ENCODE results near the gene GMPS.

The GMPS gene

GRCh38 chr3:155978324-155978723 lies 107.9 kb downstream of the GMPS start:
- Mint-ChIP-seq H3K4me3 (no peak overlapping the region), H3K4me1 (peaks cover 3% of the 10 kb centered on the region), H3K36me3 (ENCODE audit: low read depth) (no peaks in the 10 kb centered on the region), H3K27me3 (ENCODE audit: low read depth, poor library complexity) (peaks cover 10% of the 10 kb centered on the region), H3K27ac (no peak overlapping the region), H3K9me3 (peaks cover 3% of the 10 kb centered on the region)
- TF ChIP-seq, protein P1, sequence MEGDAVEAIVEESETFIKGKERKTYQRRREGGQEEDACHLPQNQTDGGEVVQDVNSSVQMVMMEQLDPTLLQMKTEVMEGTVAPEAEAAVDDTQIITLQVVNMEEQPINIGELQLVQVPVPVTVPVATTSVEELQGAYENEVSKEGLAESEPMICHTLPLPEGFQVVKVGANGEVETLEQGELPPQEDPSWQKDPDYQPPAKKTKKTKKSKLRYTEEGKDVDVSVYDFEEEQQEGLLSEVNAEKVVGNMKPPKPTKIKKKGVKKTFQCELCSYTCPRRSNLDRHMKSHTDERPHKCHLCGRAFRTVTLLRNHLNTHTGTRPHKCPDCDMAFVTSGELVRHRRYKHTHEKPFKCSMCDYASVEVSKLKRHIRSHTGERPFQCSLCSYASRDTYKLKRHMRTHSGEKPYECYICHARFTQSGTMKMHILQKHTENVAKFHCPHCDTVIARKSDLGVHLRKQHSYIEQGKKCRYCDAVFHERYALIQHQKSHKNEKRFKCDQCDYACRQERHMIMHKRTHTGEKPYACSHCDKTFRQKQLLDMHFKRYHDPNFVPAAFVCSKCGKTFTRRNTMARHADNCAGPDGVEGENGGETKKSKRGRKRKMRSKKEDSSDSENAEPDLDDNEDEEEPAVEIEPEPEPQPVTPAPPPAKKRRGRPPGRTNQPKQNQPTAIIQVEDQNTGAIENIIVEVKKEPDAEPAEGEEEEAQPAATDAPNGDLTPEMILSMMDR (IDR thresholded peaks at IDR 0.05) = peak; percentile 17
- DNase-seq = no peak

- no peak for DNase-seq
- TF ChIP-seq, protein P1 (IDR thresholded peaks at IDR 0.05) = no peak
- Mint-ChIP-seq H3K9me3 (peaks cover 6% of the 10 kb centered on the region), H3K36me3 (ENCODE audit: low read depth) (no peaks in the 10 kb centered on the region), H3K27me3 (ENCODE audit: low read depth, poor library complexity) (peaks cover 3% of the 10 kb centered on the region), H3K27ac (no peak overlapping the region), H3K4me3 (no peak overlapping the region), H3K4me1 (no peaks in the 10 kb centered on the region)
These were observed 109.3 kb downstream of the GMPS start for GRCh38 chr3:155979746-155980145.

- Mint-ChIP-seq H3K36me3 (ENCODE audit: low read depth) (no peaks in the 10 kb centered on the region), H3K9me3 (peaks cover 3% of the 10 kb centered on the region), H3K27ac (no peak overlapping the region), H3K4me3 (no peak overlapping the region), H3K4me1 (no peaks in the 10 kb centered on the region), H3K27me3 (ENCODE audit: low read depth, poor library complexity) (peaks cover 3% of the 10 kb centered on the region)
- no peak for DNase-seq
- TF ChIP-seq, protein P1 (IDR thresholded peaks at IDR 0.05) = no peak
These were observed 111.2 kb downstream of the GMPS start for GRCh38 chr3:155981669-155982068.

- Mint-ChIP-seq H3K9me3 (peaks cover 3% of the 10 kb centered on the region), H3K4me3 (no peak overlapping the region), H3K4me1 (no peaks in the 10 kb centered on the region), H3K36me3 (ENCODE audit: low read depth) (no peaks in the 10 kb centered on the region), H3K27me3 (ENCODE audit: low read depth, poor library complexity) (peaks cover 3% of the 10 kb centered on the region), H3K27ac (no peak overlapping the region)
- TF ChIP-seq, protein P1 (IDR thresholded peaks at IDR 0.05) = no peak
- no peak for DNase-seq
These were observed 113.5 kb downstream of the GMPS start for GRCh38 chr3:155983834-155984474.

- TF ChIP-seq, protein P1 (IDR thresholded peaks at IDR 0.05) = no peak
- H3K4me3 Mint-ChIP-seq = no peak overlapping the region
- H3K27me3 Mint-ChIP-seq (ENCODE audit: low read depth, poor library complexity) = peaks cover 3% of the 10 kb centered on the region
- no peaks in the 10 kb centered on the region for H3K36me3 Mint-ChIP-seq (ENCODE audit: low read depth)
- H3K9me3 Mint-ChIP-seq = peaks cover 3% of the 10 kb centered on the region
- H3K27ac Mint-ChIP-seq = no peak overlapping the region
- no peaks in the 10 kb centered on the region for H3K4me1 Mint-ChIP-seq
- DNase-seq = no peak
These were observed 114.5 kb downstream of the GMPS start for GRCh38 chr3:155984791-155985417.

GRCh38 chr3:155989536-155989935 lies 119.1 kb downstream of the GMPS start:
- Mint-ChIP-seq H3K4me3 (no peak overlapping the region), H3K4me1 (peaks cover 5% of the 10 kb centered on the region), H3K27ac (no peak overlapping the region)

More at GRCh38 chr3:155989536-155989935, 119.1 kb downstream of the GMPS start:
- no peaks in the 10 kb centered on the region for H3K27me3 Mint-ChIP-seq (ENCODE audit: low read depth, poor library complexity)
- DNase-seq = no peak
- TF ChIP-seq, protein P1 (IDR thresholded peaks at IDR 0.05) = no peak
- no peaks in the 10 kb centered on the region for H3K9me3 Mint-ChIP-seq
- no peaks in the 10 kb centered on the region for H3K36me3 Mint-ChIP-seq (ENCODE audit: low read depth)

Data from nephron progenitor cell (in vitro differentiated cells).